ENCODE measurements around the gene DTWD2. TPM values are rescaled to one million over a fixed set of nuclear protein-coding genes. Genes with fewer than 3 reads are reported as not detected.

The DTWD2 gene
- total RNA-seq, 3 donors from 2014 or later (not counting 1 experiment from before 2014, with no cell fraction given) = 3.7 to 6.0 (median 4.1) TPM

GRCh38 chr5:118818604-118819003 lies 169.7 kb downstream of the DTWD2 start:
- Mint-ChIP-seq H3K27me3 (ENCODE audit: low read depth in 2 of 2) (no peaks in the 10 kb centered on the region), H3K36me3 (no peaks in the 10 kb centered on the region), H3K27ac (no peak overlapping the region), H3K4me3 (no peak overlapping the region), H3K9me3 (peaks cover 0 to 2% of the 10 kb centered on the region in 2 donors), H3K4me1 (no peaks in the 10 kb centered on the region)
- 100% methylated on average over 1 of the region's 3 CpGs for WGBS (ENCODE audit: insufficient coverage)
- H3K9me3 ChIP-seq (ENCODE audit: control insufficient read depth, insufficient read depth, low read length) = no peaks in the 10 kb centered on the region
- DNase-seq = no peak
- ATAC-seq = no peak
- no peaks in the 10 kb centered on the region for H3K27me3 ChIP-seq (ENCODE audit: control insufficient read depth, insufficient read depth, low read length)
- intact Hi-C loops (cut with micrococcal nuclease) = no loop called here
- no peak overlapping the region for H3K4me3 ChIP-seq (ENCODE audit: low read length)
- TF ChIP-seq CTCF (IDR thresholded peaks at IDR 0.05) = no peak
- H3K36me3 ChIP-seq (ENCODE audit: control insufficient read depth, insufficient read depth, low read length) = no peaks in the 10 kb centered on the region
- no peaks in the 10 kb centered on the region for H3K4me1 ChIP-seq (ENCODE audit: control insufficient read depth, insufficient read depth, low read length)
- no peak overlapping the region for H3K27ac ChIP-seq (ENCODE audit: low read length)

GRCh38 chr5:118808441-118808840 lies 179.9 kb downstream of the DTWD2 start:
- no peak for TF ChIP-seq CTCF (IDR thresholded peaks at IDR 0.05)
- H3K36me3 ChIP-seq (ENCODE audit: control insufficient read depth, insufficient read depth, low read length) = no peaks in the 10 kb centered on the region
- 80% methylated on average over 1 of the region's 2 CpGs for WGBS (ENCODE audit: insufficient coverage)
- H3K36me3 Mint-ChIP-seq = peaks cover 15% of the 10 kb centered on the region
- intact Hi-C loops (cut with micrococcal nuclease) = no loop called here
- peaks cover 5% of the 10 kb centered on the region for H3K9me3 ChIP-seq (ENCODE audit: control insufficient read depth, insufficient read depth, low read length)
- no peaks in the 10 kb centered on the region for H3K27me3 Mint-ChIP-seq (ENCODE audit: low read depth in 2 of 2)
- H3K27ac ChIP-seq (ENCODE audit: low read length) = no peak overlapping the region
- H3K27ac Mint-ChIP-seq = no peak overlapping the region
- no peaks in the 10 kb centered on the region for H3K4me1 ChIP-seq (ENCODE audit: control insufficient read depth, insufficient read depth, low read length)
- H3K4me1 Mint-ChIP-seq = no peaks in the 10 kb centered on the region
- peaks cover 13 to 26% of the 10 kb centered on the region in 2 donors for H3K9me3 Mint-ChIP-seq
- no peak for ATAC-seq
- DNase-seq = no peak
- H3K4me3 Mint-ChIP-seq = no peak overlapping the region
- no peaks in the 10 kb centered on the region for H3K27me3 ChIP-seq (ENCODE audit: control insufficient read depth, insufficient read depth, low read length)
- no peak overlapping the region for H3K4me3 ChIP-seq (ENCODE audit: low read length)

GRCh38 chr5:118806571-118806970 lies 181.8 kb downstream of the DTWD2 start:
- ATAC-seq (no peak), DNase-seq (no peak)
- Mint-ChIP-seq H3K27me3 (ENCODE audit: low read depth in 2 of 2) (no peaks in the 10 kb centered on the region), H3K27ac (no peak overlapping the region), H3K4me3 (no peak overlapping the region), H3K9me3 (peaks cover 10 to 19% of the 10 kb centered on the region in 2 donors), H3K36me3 (peaks cover 15% of the 10 kb centered on the region), H3K4me1 (no peaks in the 10 kb centered on the region)
- Histone ChIP-seq H3K27ac (ENCODE audit: low read length) (no peak overlapping the region), H3K4me1 (ENCODE audit: control insufficient read depth, insufficient read depth, low read length) (no peaks in the 10 kb centered on the region), H3K9me3 (ENCODE audit: control insufficient read depth, insufficient read depth, low read length) (peaks cover 5% of the 10 kb centered on the region), H3K27me3 (ENCODE audit: control insufficient read depth, insufficient read depth, low read length) (no peaks in the 10 kb centered on the region), H3K4me3 (ENCODE audit: low read length) (no peak overlapping the region), H3K36me3 (ENCODE audit: control insufficient read depth, insufficient read depth, low read length) (no peaks in the 10 kb centered on the region)
- TF ChIP-seq CTCF (IDR thresholded peaks at IDR 0.05) = no peak
- intact Hi-C loops (cut with micrococcal nuclease) = no loop called here
- WGBS (ENCODE audit: insufficient coverage) = 92% methylated on average over 4 of the region's 4 CpGs

GRCh38 chr5:118802335-118802734 lies 186.0 kb downstream of the DTWD2 start:
- DNase-seq (no peak), ATAC-seq (no peak)
- no peaks in the 10 kb centered on the region for H3K36me3 ChIP-seq (ENCODE audit: control insufficient read depth, insufficient read depth, low read length)
- H3K27ac ChIP-seq (ENCODE audit: low read length) = no peak overlapping the region
- intact Hi-C loops (cut with micrococcal nuclease) = no loop called here
- H3K4me1 Mint-ChIP-seq = no peaks in the 10 kb centered on the region
- H3K4me1 ChIP-seq (ENCODE audit: control insufficient read depth, insufficient read depth, low read length) = no peaks in the 10 kb centered on the region
- no peak overlapping the region for H3K4me3 ChIP-seq (ENCODE audit: low read length)
- WGBS (ENCODE audit: insufficient coverage) = 83% methylated on average over 2 of the region's 2 CpGs
- no peak for TF ChIP-seq CTCF (IDR thresholded peaks at IDR 0.05)
- H3K9me3 ChIP-seq (ENCODE audit: control insufficient read depth, insufficient read depth, low read length) = no peaks in the 10 kb centered on the region
- H3K27ac Mint-ChIP-seq = no peak overlapping the region
- H3K4me3 Mint-ChIP-seq = no peak overlapping the region
- peaks cover 5 to 9% of the 10 kb centered on the region in 2 donors for H3K9me3 Mint-ChIP-seq
- H3K27me3 ChIP-seq (ENCODE audit: control insufficient read depth, insufficient read depth, low read length) = no peaks in the 10 kb centered on the region
- H3K27me3 Mint-ChIP-seq (ENCODE audit: low read depth in 2 of 2) = no peaks in the 10 kb centered on the region
- no peaks in the 10 kb centered on the region for H3K36me3 Mint-ChIP-seq

Data from natural killer cell (primary cell).